Upper lobe of right lung (tissue), 1 donor: Measurements from ENCODE around the gene IP6K3. TPM values are rescaled to one million over a fixed set of nuclear protein-coding genes. Genes with fewer than 3 reads are reported as not detected.

Experiments used
- ATAC-seq: fragments of 200-7000 bp; cut with Tn5 transposase; one replicate; pipeline ENCODE4 v1.9.1; 2020; ENCODE audit warnings: mild to moderate bottlenecking, moderate library complexity
- DNase-seq: peaks from one replicate; pipeline ENCODE4 v3.0.0-alpha.2; 2020
- H3K27ac ChIP-seq: fragments of 200-600 bp; one replicate; pipeline ENCODE4 v1.8.0; 2022
- H3K27me3 ChIP-seq: fragments of 200-600 bp; one replicate; pipeline ENCODE4 v1.8.0; 2022; ENCODE audit warnings: mild to moderate bottlenecking
- H3K36me3 ChIP-seq: fragments of 200-600 bp; one replicate; pipeline ENCODE4 v1.8.0; 2022
- H3K4me1 ChIP-seq: fragments of 200-600 bp; one replicate; pipeline ENCODE4 v1.8.0; 2022
- H3K4me3 ChIP-seq: fragments of 200-600 bp; one replicate; pipeline ENCODE4 v1.8.0; 2022; ENCODE audit warnings: mild to moderate bottlenecking
- H3K9me3 ChIP-seq: fragments of 200-600 bp; one replicate; pipeline ENCODE4 v1.8.0; 2022
- intact Hi-C: fragments of 100-400 bp; cut with DNase I; formaldehyde crosslinking; loops from one replicate; pipeline ENCODE4 v1.11.0; 2022
- total RNA-seq: library from RNA; stranded (reverse); fragmentation: NEBNext Ultra II Directional; extraction: Animal tissue kit (Norgen Biotek cat#: 25700); gene quantifications from one replicate; pipeline ENCODE4 v1.2.1, GENCODE V29; 2021
- TF ChIP-seq, protein P1 (sequence below): fragments of 200-600 bp; IDR thresholded peaks from one replicate; pipeline ENCODE4 v1.8.0; 2022; ENCODE audit warnings: antibody characterized with exemption
- donor health status: DM: no; HTN: yes; CAD: no; lungs with severe emphysema.

Gene IP6K3
- total RNA-seq, 1 donor from 2014 or later: 4.6 TPM

DNA sequence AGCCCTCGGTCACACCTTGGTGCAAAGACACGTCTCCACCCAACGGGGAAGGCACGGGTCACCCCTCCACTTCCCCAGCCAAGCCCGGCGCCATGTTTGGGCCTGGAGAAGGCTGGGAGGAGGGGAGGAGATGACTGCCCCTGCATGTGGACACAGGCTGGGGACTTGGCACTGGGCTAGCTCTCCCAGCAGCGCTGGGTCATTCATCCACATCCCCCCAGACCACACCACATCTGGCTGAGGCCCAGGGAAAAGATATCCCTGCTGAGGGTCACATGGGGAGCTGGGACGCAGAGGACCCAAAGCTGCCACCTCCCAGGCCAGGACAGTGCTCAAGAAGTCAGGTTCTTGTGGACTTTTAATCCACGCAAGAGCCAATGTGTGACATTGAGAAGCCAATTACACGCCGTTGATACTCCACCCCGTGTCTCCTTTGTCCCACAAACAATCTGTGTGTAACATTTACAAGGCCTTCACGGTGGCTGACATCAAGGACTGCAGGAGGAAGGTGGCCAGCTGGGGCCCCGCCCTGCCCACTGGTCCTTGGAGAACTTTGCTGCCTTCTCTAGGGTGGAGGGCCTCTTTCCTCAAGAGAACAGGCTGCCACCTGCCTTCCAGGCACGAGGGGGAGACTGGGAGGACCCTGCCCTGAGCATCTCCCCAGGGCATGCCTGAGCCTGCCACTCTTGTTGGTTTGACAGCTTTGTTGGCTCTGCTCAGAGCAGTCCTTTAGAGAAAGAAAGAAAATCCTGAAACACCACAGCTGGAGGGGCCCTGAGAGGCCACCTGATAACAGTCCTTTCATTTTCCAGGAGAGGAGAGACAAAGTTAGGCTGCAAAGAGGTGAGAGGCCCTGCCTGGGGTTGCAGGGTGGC, 5.3 kb upstream of the IP6K3 start:
- TF ChIP-seq, protein P1, sequence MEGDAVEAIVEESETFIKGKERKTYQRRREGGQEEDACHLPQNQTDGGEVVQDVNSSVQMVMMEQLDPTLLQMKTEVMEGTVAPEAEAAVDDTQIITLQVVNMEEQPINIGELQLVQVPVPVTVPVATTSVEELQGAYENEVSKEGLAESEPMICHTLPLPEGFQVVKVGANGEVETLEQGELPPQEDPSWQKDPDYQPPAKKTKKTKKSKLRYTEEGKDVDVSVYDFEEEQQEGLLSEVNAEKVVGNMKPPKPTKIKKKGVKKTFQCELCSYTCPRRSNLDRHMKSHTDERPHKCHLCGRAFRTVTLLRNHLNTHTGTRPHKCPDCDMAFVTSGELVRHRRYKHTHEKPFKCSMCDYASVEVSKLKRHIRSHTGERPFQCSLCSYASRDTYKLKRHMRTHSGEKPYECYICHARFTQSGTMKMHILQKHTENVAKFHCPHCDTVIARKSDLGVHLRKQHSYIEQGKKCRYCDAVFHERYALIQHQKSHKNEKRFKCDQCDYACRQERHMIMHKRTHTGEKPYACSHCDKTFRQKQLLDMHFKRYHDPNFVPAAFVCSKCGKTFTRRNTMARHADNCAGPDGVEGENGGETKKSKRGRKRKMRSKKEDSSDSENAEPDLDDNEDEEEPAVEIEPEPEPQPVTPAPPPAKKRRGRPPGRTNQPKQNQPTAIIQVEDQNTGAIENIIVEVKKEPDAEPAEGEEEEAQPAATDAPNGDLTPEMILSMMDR: no peak
- H3K9me3 ChIP-seq: no peaks in the 10 kb centered on the region
- DNase-seq (no peak), ATAC-seq (no peak)
- no peak overlapping the region for H3K4me3 ChIP-seq
- H3K27me3 ChIP-seq: no peaks in the 10 kb centered on the region
- H3K36me3 ChIP-seq: no peaks in the 10 kb centered on the region
- no peak overlapping the region for H3K27ac ChIP-seq
- H3K4me1 ChIP-seq: peaks cover 4% of the 10 kb centered on the region
- intact Hi-C loops: no loop called here

DNA sequence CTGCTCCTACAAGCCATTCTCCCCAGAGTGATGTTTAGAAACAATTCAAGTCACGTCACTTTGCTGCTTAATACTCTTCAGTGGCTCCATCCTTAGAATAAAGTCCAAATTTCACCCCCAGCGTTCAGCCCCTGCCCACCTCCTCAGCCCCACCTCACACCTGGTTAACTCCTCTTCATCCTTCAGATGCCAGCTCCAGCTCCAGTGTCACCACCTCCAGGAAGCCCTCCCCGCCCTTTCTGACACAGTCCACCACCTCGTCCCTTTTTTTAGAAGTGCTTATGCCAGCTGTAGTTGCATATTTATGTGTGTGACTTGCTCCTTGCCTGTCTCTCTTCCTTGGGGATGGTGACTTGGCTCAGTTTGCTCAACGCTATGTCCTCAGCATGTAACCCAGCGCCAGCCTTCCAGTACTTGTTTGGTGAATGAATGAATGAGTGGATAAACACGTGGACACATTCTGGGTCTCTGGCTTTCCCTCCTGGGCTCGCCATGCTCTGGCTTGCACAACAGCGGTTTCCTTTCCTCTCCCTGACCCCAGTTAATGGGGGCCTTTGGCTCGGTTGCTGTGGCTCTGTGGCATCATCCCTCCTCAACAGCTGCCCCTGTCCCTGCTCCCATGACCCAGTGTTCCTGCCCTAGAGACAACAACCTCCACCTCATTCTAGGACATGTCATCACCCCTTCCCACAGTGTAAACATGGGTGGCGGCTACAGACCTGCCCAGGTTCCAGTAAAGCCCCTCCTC, 3.7 kb upstream of the IP6K3 start:
- intact Hi-C loops: no loop called here
- Histone ChIP-seq H3K4me3 (no peak overlapping the region), H3K36me3 (no peaks in the 10 kb centered on the region), H3K27me3 (no peaks in the 10 kb centered on the region), H3K27ac (peak overlapping the region; percentile 58), H3K9me3 (no peaks in the 10 kb centered on the region), H3K4me1 (peaks cover 4% of the 10 kb centered on the region)
- ATAC-seq (peak; percentile 15), DNase-seq (no peak)
- TF ChIP-seq, protein P1: no peak

DNA sequence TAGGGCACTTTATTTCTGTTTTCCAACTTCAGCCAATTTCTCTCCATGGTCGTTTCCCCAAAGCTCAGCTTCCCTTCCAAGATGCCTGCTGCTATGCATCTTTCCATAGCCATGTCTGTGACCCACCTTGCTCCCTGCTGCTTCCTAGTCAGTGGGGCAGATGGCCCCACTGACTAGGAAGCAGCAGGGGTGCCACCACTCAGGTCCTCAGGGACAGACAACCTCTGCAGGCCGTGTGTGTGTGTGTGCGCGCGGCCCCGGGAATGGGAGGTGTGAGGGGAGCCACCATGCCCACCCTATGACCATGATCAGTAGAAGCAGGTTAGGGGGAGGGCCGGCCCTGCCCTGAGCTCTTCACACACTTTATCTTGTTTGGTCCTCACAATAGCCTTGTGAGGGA, 2.7 kb upstream of the IP6K3 start:
- Histone ChIP-seq H3K36me3 (no peaks in the 10 kb centered on the region), H3K4me3 (no peak overlapping the region), H3K27ac (no peak overlapping the region), H3K27me3 (no peaks in the 10 kb centered on the region), H3K9me3 (no peaks in the 10 kb centered on the region), H3K4me1 (peaks cover 4% of the 10 kb centered on the region)
- TF ChIP-seq, protein P1: no peak
- intact Hi-C loops: no loop called here
- DNase-seq: no peak
- ATAC-seq: no peak

DNA sequence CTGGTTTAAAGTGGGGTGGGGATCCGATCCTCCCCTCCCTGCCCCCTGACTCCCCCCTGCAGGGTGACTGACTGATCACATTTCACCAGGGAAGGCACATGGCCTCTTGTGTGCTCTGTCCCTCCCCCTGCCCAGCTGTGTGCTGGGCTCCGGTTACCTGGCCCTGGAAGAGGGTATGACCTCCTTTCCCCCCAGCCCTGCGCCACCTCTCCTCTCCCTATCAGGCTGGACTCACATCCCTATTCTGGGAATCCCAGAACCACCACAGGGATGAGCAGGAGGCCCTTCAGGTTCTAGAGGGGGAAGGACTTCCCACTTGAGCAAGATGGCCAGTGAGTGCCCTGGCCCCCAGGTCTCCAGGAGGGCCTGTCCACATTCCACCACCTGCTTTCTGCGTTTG, 2.1 kb upstream of the IP6K3 start:
- Histone ChIP-seq H3K4me3 (no peak overlapping the region), H3K36me3 (no peaks in the 10 kb centered on the region), H3K4me1 (peaks cover 8% of the 10 kb centered on the region), H3K27ac (no peak overlapping the region), H3K27me3 (no peaks in the 10 kb centered on the region), H3K9me3 (no peaks in the 10 kb centered on the region)
- ATAC-seq (no peak), DNase-seq (no peak)
- intact Hi-C loops: no loop called here
- TF ChIP-seq, protein P1: no peak

DNA sequence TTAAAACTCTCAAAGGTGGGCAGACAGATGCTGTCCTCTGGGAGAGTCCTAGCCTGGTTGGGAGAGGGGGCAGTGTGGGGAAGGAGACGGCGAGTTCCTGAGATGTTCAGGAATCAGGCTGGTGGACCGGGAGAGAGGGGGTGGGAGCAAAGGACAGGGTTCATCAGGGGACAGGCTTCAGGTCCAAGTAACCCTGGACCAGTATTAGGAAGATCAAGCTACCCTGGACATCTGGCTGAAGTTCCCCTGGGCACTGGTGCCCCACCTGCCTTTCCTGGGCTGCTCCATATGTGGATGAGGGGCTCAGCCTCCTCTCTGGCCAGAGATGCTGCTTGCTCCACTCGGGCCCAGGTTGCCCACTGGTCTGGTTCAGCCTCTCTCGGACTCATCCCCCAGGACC, 1.1 kb upstream of the IP6K3 start:
- no peak for DNase-seq
- no peak for ATAC-seq
- intact Hi-C loops: no loop called here

More for the DNA sequence above, 1.1 kb upstream of the IP6K3 start:
- Histone ChIP-seq H3K27ac (no peak overlapping the region), H3K36me3 (no peaks in the 10 kb centered on the region), H3K9me3 (no peaks in the 10 kb centered on the region), H3K4me3 (no peak overlapping the region), H3K27me3 (no peaks in the 10 kb centered on the region), H3K4me1 (peaks cover 11% of the 10 kb centered on the region)
- TF ChIP-seq, protein P1: no peak
